Measurements from ENCODE around the gene CEP112.

The CEP112 gene

DNA sequence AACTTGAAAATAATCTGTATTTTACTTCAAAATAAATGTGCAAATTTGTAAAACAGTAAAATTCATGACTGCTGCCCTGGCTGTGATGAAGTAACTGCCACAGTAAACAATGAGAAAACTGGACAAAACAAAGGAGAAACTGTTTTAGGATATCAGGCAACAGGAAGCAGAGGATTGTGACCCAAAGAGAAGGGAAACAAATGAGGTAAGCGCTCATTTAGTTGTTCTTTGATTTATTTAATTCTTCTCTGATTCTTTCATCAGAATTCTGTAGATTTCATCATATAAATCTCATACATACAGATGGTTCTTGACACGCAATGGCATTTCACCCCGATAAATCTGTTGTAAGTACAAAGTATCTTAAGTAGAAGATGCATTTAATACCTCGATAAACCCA lies 432.4 kb downstream of the CEP112 start:
- no peak overlapping the region for H3K4me3 ChIP-seq (ENCODE audit: low read depth, low read length)
- TF ChIP-seq, protein P1, sequence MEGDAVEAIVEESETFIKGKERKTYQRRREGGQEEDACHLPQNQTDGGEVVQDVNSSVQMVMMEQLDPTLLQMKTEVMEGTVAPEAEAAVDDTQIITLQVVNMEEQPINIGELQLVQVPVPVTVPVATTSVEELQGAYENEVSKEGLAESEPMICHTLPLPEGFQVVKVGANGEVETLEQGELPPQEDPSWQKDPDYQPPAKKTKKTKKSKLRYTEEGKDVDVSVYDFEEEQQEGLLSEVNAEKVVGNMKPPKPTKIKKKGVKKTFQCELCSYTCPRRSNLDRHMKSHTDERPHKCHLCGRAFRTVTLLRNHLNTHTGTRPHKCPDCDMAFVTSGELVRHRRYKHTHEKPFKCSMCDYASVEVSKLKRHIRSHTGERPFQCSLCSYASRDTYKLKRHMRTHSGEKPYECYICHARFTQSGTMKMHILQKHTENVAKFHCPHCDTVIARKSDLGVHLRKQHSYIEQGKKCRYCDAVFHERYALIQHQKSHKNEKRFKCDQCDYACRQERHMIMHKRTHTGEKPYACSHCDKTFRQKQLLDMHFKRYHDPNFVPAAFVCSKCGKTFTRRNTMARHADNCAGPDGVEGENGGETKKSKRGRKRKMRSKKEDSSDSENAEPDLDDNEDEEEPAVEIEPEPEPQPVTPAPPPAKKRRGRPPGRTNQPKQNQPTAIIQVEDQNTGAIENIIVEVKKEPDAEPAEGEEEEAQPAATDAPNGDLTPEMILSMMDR (IDR thresholded peaks at IDR 0.05; ENCODE audit: borderline replicate concordance, insufficient read depth, low read depth, low read length): no peak

DNA sequence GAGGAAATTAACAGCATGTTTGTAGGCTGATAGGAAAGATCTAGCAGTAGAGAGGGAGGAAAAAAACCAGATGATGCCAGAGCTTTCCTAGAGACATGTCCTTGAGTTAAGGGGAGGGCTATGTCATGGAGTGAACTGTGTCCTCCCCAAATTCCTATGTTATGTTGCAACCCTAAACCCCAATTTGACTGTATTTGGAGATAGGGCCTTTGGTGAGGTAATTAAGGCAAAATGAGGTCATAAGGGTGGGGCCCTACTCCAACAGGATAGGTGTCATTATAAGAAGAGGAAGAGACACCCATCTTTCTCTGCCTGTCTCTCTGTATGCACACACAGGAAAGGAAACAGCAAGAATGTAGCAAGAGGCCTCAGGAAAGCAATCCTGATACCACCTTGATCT lies 435.2 kb downstream of the CEP112 start:
- TF ChIP-seq, protein P1 (IDR thresholded peaks at IDR 0.05; ENCODE audit: borderline replicate concordance, insufficient read depth, low read depth, low read length): no peak
- H3K4me3 ChIP-seq (ENCODE audit: low read depth, low read length): no peak overlapping the region

DNA sequence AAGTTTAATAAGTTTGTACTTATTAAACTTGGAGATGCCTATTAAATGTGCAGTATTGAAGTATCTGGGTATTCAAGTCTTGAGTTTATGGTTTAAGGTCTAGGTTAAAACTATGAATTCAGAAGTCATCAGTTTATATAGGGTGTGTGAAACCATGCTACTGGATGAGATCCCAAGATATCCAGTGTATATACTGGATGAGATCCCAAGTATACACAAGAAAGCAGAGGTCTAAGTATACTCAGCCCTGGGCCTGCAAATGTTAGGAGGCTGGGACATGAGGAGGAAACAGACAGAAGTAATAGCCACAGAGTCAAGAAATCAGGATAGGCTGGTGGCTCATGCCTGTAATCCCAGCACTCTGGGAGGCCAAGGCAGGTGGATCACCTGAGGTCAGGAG lies 436.1 kb downstream of the CEP112 start:
- no peak overlapping the region for H3K4me3 ChIP-seq (ENCODE audit: low read depth, low read length)
- TF ChIP-seq, protein P1 (IDR thresholded peaks at IDR 0.05; ENCODE audit: borderline replicate concordance, insufficient read depth, low read depth, low read length): no peak

DNA sequence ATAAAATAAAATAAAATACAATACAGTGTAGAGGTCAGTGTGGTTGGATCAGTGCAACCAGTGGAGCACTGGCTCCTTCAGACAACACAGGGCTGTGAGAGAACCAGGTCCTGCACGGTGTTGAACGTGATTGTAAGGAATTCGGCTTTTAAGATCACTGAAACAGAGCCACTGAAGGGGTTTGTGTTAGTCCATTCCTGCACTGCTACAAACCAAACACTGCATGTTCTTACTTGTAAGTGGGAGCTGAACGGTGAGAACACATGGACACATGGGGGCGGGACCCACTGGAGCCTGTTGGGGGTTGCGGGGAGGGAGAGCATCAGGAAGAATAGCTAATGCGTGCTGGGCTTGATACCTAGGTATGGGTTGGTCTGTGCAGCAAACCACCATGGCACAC lies 437.3 kb downstream of the CEP112 start:
- no peak overlapping the region for H3K4me3 ChIP-seq (ENCODE audit: low read depth, low read length)
- TF ChIP-seq, protein P1 (IDR thresholded peaks at IDR 0.05; ENCODE audit: borderline replicate concordance, insufficient read depth, low read depth, low read length): no peak

DNA sequence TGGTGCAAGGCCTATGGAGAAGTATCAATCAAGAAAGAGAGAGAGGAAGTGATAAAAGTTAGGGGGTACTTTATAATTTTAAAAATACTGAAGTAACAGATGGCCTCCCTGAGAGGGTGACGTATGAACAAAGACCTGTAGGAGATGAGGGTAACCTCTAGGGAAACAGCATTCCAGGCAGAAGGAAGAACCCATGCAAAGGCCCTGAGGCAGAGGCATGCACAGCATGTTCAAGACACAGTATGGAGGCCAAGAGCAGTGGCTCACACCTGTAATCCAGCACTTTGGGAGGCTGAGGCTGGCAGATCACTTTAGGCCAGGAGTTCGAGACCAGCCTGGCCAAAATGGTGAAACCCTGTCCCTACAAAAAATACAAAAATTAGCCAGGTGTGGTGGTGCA lies 437.9 kb downstream of the CEP112 start:
- TF ChIP-seq, protein P1 (IDR thresholded peaks at IDR 0.05; ENCODE audit: borderline replicate concordance, insufficient read depth, low read depth, low read length): no peak
- H3K4me3 ChIP-seq (ENCODE audit: low read depth, low read length): no peak overlapping the region

DNA sequence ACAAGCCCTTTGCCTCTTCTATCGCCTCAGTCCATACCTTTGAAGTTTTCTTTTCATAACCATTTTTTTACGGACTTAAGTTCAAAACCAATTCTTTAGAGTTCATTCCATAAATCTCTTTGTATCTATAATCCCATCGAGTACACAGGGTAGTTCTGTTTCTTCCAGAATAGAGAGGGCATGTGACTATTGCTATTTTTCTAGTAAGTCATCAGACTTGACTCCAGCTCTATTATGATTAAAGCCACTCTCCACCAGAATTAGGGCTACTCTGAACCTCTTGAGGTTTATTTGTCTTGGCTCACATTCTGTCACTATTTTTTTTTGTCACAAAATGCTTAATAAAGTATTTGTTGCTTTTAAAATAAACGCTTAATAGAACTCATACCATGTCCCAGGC lies 438.6 kb downstream of the CEP112 start:
- no peak overlapping the region for H3K4me3 ChIP-seq (ENCODE audit: low read depth, low read length)
- TF ChIP-seq, protein P1 (IDR thresholded peaks at IDR 0.05; ENCODE audit: borderline replicate concordance, insufficient read depth, low read depth, low read length): no peak

DNA sequence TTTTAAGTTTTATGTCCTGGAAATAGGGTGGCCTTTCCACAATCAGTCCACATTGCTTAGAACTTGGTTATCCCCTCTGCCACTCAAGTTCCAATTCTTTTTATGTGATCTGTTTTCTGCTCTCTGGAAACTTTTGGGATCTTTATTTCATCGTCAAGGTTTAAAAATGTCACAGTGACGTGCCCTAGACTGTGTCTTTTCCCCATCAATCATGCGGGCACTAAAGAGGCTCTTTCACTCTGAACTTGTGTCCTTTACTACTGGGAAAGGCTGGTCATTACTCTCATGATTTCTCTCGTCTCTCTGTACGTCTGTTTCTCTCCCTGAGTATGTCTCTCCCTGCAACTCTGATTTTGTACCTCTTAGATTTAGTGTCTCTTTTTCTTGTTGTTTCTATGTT lies 440.7 kb downstream of the CEP112 start:
- no peak overlapping the region for H3K4me3 ChIP-seq (ENCODE audit: low read depth, low read length)
- TF ChIP-seq, protein P1 (IDR thresholded peaks at IDR 0.05; ENCODE audit: borderline replicate concordance, insufficient read depth, low read depth, low read length): no peak
